IMR-90 (cell line): ENCODE results near the gene NPM1.

Experiments
- CEBPB ChIP-seq: IDR thresholded peaks from 2 replicates; pipeline ENCODE4 v1.6.1; 2012; ENCODE audit warnings: low read depth, low read length, improper control_type of control experiment
- CHD1 ChIP-seq: IDR thresholded peaks from 2 replicates; pipeline ENCODE4 v1.6.1; 2012; ENCODE audit warnings: low read depth, low read length, improper control_type of control experiment
- FOS ChIP-seq: fragments of 150-350 bp; IDR thresholded peaks from 2 replicates; pipeline ENCODE4 v1.6.1; 2016; ENCODE audit warnings: low read depth, low read length
- POLR2A ChIP-seq: IDR thresholded peaks from 2 replicates; pipeline ENCODE4 v1.6.1; 2012; ENCODE audit warnings: mild to moderate bottlenecking, low read depth, low read length
- RFX5 ChIP-seq: IDR thresholded peaks from 2 replicates; pipeline ENCODE4 v1.8.0; 2012; ENCODE audit warnings: low read depth, mild to moderate bottlenecking, low read length, moderate library complexity
- SMC3 ChIP-seq: fragments of 150-350 bp; IDR thresholded peaks from 2 replicates; pipeline ENCODE4 v1.6.1; 2016; ENCODE audit warnings: low read depth, mild to moderate bottlenecking, antibody characterized with exemption, low read length, moderate library complexity
- USF2 ChIP-seq: fragments of 150-350 bp; IDR thresholded peaks from 2 replicates; pipeline ENCODE4 v1.6.1; 2017; ENCODE audit warnings: mild to moderate bottlenecking, antibody characterized with exemption, low read length, low read depth
- TF ChIP-seq, protein P1 (sequence below): conservative IDR thresholded peaks from 2 replicates; pipeline ENCODE4 v1.5.1; 2012; ENCODE audit warnings: mild to moderate bottlenecking, low read depth, low read length, improper control_type of control experiment
- TF ChIP-seq, protein P2 (sequence below): fragments of 150-350 bp; IDR thresholded peaks from 2 replicates; pipeline ENCODE4 v1.6.1; 2016; ENCODE audit warnings: low read depth, mild to moderate bottlenecking, low read length, moderate library complexity, borderline replicate concordance

DNA sequence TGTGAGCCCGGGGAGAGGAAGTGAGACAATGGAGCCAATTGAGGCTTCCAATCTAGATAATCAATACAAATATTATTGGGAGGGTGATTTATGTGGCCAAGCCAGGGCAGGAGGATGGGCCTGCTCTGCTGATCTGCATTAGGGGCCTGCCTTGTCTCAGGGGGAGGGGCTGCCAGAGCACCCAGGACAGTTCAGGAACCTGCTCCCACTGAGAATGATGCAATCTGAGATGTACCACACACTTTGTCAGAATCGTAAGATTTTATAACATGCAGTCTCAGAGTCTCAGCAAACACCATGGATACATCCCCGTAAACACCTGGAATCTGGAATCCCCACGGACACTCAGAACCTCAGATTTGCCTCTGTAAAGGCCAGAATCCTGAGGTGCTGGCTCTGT lies 51.1 kb downstream of the NPM1 start:
- TF ChIP-seq POLR2A (no peak), CEBPB (peak; percentile 43; the same call in 1 of the 2 replicates), RFX5 (no peak), SMC3 (no peak), FOS (no peak), CHD1 (no peak), USF2 (no peak)
- TF ChIP-seq, protein P1, sequence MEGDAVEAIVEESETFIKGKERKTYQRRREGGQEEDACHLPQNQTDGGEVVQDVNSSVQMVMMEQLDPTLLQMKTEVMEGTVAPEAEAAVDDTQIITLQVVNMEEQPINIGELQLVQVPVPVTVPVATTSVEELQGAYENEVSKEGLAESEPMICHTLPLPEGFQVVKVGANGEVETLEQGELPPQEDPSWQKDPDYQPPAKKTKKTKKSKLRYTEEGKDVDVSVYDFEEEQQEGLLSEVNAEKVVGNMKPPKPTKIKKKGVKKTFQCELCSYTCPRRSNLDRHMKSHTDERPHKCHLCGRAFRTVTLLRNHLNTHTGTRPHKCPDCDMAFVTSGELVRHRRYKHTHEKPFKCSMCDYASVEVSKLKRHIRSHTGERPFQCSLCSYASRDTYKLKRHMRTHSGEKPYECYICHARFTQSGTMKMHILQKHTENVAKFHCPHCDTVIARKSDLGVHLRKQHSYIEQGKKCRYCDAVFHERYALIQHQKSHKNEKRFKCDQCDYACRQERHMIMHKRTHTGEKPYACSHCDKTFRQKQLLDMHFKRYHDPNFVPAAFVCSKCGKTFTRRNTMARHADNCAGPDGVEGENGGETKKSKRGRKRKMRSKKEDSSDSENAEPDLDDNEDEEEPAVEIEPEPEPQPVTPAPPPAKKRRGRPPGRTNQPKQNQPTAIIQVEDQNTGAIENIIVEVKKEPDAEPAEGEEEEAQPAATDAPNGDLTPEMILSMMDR, result no peak
- TF ChIP-seq, protein P2, sequence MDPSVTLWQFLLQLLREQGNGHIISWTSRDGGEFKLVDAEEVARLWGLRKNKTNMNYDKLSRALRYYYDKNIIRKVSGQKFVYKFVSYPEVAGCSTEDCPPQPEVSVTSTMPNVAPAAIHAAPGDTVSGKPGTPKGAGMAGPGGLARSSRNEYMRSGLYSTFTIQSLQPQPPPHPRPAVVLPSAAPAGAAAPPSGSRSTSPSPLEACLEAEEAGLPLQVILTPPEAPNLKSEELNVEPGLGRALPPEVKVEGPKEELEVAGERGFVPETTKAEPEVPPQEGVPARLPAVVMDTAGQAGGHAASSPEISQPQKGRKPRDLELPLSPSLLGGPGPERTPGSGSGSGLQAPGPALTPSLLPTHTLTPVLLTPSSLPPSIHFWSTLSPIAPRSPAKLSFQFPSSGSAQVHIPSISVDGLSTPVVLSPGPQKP, result no peak
